SK-MEL-5 (cell line): ENCODE measurements around the gene RPN1. TPM values are rescaled to one million over a fixed set of nuclear protein-coding genes. Genes with fewer than 3 reads are reported as not detected.
"Not testable (repeated sequence)": the region's sequence is repeated elsewhere in the genome, so short reads cannot be mapped to it uniquely, and the experiment has no call there.

Experiments
- DNase-seq: peaks from one replicate; pipeline ENCODE4 v3.0.0-alpha.2; 2016; ENCODE audit warnings: low read depth, low spot score
- in situ Hi-C: cut with HindIII; loops from 2 replicates; pipeline ENCODE4 v1.10.0; 2016; ENCODE audit warnings: low sequenced_read_pairs, high pct_unique_total_duplicates, low pct_unique_long_range_greater_than_20kb
- total RNA-seq: library from RNA; depleted of rRNA; stranded (reverse); fragments of >200 nt; shearing (Covaris generic); gene quantifications from 2 replicates; pipeline ENCODE4 v1.2.3, GENCODE V29; 2014

RPN1 gene
- total RNA-seq, 1 experiment from 2014 or later, result 632 TPM

- in situ Hi-C loops, result no loop called here
- DNase-seq, result no peak
Observed at GRCh38 chr3:128591738-128592426, 58.7 kb downstream of the RPN1 start.

- in situ Hi-C loops, result no loop called here
- DNase-seq, result peak; percentile 53
Observed at GRCh38 chr3:128590948-128591347, 59.7 kb downstream of the RPN1 start.

GRCh38 chr3:128589985-128590384 is 60.6 kb downstream of the RPN1 start:
- in situ Hi-C loops, DNase-seq: not testable (repeated sequence)

- in situ Hi-C loops, result no loop called here
- no peak for DNase-seq
Observed at GRCh38 chr3:128588147-128588546, 62.5 kb downstream of the RPN1 start.

DNA sequence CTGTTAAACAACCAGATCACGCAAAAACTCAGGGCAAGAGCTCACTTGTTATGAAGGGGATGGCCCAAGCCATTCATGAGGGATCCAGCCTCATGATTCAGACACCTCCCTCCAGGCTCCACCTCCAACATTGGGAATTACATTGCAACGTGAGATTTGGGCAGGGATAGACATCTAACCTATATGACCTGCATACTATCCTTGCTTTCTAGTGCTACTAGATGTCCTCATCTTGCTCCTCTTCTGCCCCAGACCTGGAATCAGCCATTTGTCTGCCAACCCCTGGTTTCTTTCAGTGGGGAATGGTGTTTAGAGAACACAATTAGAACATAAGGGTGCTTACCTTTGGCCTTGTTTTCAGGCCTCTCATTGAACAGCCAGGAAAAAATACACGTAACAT is 63.2 kb downstream of the RPN1 start:
- in situ Hi-C loops, result no loop called here
- DNase-seq, result no peak

DNA sequence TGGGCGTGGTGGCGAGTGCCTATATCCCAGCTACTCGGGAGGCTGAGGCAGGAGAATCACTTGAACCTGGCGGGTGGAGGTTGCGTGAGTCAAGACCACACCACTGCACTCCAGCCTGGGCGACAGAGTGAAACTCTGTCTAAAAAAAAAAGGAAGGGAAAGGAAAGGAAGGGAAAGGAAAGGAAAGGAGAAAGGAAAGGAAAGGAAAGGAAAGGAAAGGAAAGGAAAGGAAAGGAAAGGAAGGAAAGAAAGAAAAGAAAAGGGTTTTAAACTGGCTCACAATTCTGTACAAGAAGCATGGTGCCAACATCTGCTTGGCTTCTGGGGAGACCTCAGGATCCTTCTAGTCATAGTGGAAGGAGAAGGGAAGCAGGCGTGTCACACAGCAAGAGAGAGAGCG is 63.7 kb downstream of the RPN1 start:
- in situ Hi-C loops, DNase-seq: not testable (repeated sequence)

DNA sequence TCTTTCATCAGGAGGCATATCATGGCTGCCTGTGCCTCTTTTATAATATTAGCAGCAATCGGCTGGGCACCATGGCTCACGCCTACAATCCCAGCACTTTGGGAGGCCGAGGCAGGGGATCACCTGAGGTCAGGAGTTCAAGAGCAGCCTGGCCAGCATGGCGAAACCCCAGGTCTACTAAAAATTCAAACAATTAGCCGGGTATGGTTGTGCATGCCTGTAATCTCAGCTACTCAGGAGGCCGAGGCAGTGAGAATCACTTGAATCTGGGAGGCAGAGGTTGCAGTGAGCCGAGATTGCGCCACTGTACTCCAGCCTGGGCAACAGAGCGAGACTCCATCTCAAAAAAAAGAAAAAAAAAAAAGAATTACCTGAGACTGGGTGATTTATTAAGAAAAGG is 64.2 kb downstream of the RPN1 start:
- in situ Hi-C loops, DNase-seq: not testable (repeated sequence)

DNA sequence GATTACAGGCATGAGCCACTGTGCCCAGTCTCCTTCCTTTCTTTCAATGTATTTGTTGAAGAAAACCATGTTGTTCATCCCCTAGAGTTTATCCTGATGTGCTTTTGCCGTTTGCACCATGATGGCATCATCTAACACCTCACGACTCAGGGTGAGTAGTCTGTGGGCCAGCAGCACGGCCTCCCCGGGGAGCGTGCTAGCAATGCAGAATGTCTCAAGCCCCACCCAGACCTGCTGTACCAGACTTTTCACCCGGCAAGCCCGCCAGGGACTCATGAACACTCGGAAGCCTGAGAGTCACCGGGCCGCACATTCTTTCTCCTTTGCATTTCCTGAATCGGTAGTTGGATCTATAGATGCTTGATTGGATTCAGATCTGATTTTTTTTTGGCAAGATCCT is 64.6 kb downstream of the RPN1 start:
- in situ Hi-C loops, result no loop called here
- DNase-seq, result no peak

DNA sequence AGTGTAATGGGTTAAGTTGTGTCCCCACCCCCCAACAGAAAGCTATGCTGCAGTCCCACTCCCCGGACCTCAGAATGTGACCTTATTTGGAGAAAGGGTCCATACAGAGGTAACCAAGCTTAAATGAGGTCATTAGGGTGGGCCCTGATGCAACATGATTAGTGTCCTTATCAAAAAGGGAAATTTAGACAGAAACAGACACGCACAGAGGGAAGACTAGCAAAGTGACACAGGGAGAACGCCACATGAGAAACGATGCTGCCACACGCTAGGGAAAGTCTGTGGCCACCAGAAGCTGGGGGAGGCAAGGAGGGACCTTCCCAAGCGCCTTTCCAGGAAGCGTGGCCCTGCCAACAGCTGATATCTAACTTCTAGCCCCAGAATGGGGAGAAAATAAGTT is 65.4 kb downstream of the RPN1 start:
- no peak for DNase-seq
- in situ Hi-C loops, result no loop called here

DNA sequence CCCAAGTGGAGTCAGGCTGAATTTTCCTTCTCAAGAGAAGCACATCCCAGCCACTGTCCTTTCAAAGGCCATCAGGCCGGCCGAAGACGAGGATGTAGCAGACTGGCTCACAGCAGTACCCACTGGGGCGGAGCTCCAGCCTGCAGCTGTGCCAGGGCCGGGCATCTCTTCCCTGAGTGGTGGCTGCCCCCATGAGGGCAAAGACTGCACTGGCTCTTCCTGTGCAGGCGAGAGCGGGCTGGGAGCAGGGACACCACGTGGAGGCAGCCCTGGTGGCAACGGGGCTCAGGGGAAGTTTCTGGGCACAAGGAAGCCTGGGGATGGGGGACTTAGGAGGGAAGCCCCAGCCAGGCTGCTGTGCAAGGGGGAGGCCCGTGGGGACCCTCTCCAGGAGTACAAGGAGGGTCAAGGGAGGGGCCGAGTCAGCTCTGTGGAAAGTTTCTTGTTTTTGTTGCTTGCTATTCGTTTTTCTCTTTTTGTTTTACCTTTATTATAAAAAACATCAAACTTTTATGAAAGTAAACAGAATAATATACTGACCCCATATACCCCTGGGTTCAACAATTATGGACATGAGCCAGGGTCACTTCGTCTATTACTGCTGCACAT is 66.1 kb downstream of the RPN1 start:
- in situ Hi-C loops, result no loop called here
- peak; percentile 87 for DNase-seq

DNA sequence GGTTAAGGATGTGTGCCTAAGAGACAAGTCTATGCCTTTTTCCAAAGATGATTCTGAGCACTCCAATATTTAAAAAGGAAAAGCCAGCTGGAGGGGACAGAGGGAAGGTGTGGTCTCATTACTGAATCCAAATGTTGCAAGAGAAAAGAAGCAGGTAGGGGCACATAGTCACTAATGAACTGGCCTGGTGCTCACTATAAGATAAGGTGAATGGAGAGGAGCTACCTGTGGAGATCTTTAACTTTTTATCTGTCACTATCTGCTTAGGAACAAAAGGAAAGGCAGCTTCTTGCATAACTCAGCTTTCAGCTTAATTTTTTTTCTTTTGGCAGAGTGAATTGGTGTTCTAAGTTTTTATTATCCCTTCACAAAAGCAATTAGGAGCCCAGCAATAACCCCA is 69.1 kb downstream of the RPN1 start:
- DNase-seq, result no peak
- in situ Hi-C loops, result no loop called here

DNA sequence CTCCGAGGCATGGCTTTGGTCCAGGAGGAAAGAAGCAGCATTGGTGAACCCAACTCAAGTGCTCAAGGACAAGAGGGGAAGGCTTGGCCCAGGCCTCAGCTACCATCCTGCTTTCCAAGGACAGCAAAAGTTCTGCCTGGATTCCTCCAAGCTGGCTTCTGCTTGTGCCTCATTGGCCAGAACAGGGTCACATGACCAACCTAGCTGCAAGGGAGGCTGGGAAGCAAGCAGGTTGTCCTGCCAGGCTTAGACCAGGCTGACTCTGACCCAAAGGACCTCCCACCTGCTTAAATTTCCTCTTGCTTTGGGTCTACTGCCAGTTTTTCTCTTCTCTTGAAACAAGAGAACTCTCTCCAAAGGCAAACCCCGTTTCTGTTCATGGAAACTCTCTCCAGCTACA is 70.7 kb downstream of the RPN1 start:
- DNase-seq, result no peak
- in situ Hi-C loops, result no loop called here

GRCh38 chr3:128578346-128578745 is 72.3 kb downstream of the RPN1 start:
- DNase-seq, result no peak
- in situ Hi-C loops, result no loop called here

DNA sequence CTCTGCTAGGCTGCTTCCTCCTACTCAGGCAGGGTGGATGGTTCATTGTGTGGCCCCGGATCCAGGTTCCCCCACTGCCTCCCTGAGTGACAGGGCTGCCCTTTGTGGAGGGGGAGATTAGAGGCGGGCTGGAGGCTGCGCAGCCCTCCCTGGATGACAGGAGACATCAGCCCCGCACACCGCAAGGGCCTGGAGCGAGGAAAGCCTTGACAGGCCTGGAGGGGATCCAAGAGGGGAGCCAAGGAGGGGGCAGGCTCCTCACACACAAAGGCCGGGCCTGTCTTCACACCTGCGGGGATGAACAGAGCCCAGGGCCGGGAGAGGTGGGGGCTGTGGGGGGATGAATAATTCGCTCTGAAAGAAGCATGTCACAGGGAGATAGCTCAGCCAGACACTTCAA is 72.9 kb downstream of the RPN1 start:
- in situ Hi-C loops, result no loop called here
- no peak for DNase-seq

GRCh38 chr3:128576290-128576689 is 74.3 kb downstream of the RPN1 start:
- DNase-seq, result no peak
- in situ Hi-C loops, result no loop called here

DNA sequence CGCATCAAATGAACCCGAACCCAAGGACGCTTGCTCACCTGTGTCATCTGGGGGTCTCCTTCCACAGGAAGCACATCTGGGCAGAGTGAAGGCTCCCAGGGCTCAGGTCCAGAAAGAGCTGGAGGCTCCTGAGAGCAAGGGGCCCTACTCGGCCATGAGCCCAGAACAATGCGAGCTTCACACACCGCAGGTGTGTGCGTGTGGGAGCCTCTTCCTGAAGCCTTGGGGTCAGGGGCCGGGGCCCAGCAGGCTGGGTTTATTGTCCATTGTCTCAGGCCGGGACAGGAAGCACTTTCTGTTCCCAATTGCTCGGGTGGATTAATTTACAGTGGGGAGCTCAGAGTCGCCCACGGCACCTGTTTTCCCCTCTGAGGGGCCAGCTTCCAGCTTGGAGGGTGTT is 74.8 kb downstream of the RPN1 start:
- DNase-seq, result no peak
- in situ Hi-C loops, result no loop called here

DNA sequence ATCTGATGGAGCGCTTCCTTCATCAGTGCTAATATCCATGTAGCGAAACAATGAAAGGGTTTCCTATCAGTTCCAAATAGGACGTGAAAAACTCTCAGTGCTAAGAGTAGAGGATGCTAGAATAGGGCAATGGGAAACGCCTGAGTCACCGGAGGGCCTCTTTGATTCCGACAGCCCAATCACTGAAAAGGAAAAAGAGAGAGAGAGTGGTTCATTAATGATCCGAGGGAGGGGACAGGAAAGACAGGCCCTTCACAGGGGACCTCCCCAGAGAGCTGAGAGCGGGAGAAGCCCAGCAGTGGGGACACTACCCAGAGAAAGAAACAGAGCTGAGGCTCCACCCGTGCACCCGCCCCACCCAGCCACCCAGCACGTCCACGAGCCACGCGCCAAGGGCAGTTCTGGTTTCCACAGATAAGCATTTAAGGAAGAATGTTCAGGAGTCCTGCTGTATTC is 76.9 kb downstream of the RPN1 start:
- no peak for DNase-seq
- in situ Hi-C loops, result no loop called here

- no peak for DNase-seq
- in situ Hi-C loops, result no loop called here
Observed at GRCh38 chr3:128573160-128573559, 77.5 kb downstream of the RPN1 start.

- in situ Hi-C loops, result no loop called here
- peak; percentile 40 for DNase-seq
Observed at GRCh38 chr3:128572644-128573105, 77.9 kb downstream of the RPN1 start.
